Measurements from ENCODE around the gene KDM4B. TPM values are rescaled to one million over a fixed set of nuclear protein-coding genes. Genes with fewer than 3 reads are reported as not detected.

KDM4B gene
- total and polyA plus RNA-seq, 2 of the 8 experiments (the other 6 are each of a cell fraction or from before 2014, with no cell fraction given): 12.0 to 31.9 TPM

- TF ChIP-seq CHD1 (IDR thresholded peaks at IDR 0.05; ENCODE audit: low read depth, low read length): no peak
- no peak for TF ChIP-seq SIRT6 (IDR thresholded peaks at IDR 0.05; ENCODE audit: low read length)
- no peak for TF ChIP-seq SIX5 (IDR thresholded peaks at IDR 0.05; ENCODE audit: low read depth, low read length)
Observed at GRCh38 chr19:4986471-4986891, 17.6 kb downstream of the KDM4B start (continued).
